K562 (cell line): ENCODE measurements around the gene NYAP2. TPM values are rescaled to one million over a fixed set of nuclear protein-coding genes. Genes with fewer than 3 reads are reported as not detected.

Experiments
- ATAC-seq: fragments of 200-7000 bp; cut with Tn5 transposase; 3 replicates; pipeline ENCODE4 v1.9.1; 2020; ENCODE audit warnings: moderate library complexity
- BruUV-seq: library from RNA; stranded (reverse); fragments of 400-500 nt; replicated peaks from 2 replicates; lab custom pipeline; 2021; lab: Mats Ljungman, UMichigan
- CTCF ChIA-PET: fragments of 300-600 bp; formaldehyde crosslinking; extraction: SDS; loops from one replicate; lab custom pipeline; 2021; ENCODE audit warnings: low intra/inter-chr PET ratio; lab: Yijun Ruan, JAX
- POLR2A ChIA-PET: fragments of 300-600, 350-650 bp; sonication (Branson Sonifier 250); formaldehyde crosslinking; extraction: SDS; loops from one replicate; lab custom pipeline; 2021; ENCODE audit warnings: antibody characterized with exemption, inconsistent platforms; lab: Yijun Ruan, JAX
- DNase-seq, 4 experiments: peaks; one replicate each; pipeline versions ENCODE4 v3.0.0 to v3.0.0-alpha.2; 2011 to 2018; ENCODE audit warnings: low spot score in 3 of 4, mixed read lengths in 3 of 4; ENCODE audit errors: extremely low read depth in 1 of 4
- FAIRE-seq: peaks from 2 replicates; lab custom pipeline; 2011; peaks lifted over from hg19 to GRCh38; lab: Jason Lieb, UNC
- H2AFZ ChIP-seq: 2 replicates; pipeline ENCODE4 v1.6.0; 2011; ENCODE audit warnings: low read depth, low read length, control low read depth, inconsistent platforms
- H3K27ac ChIP-seq: fragments of 200-600 bp; 3 replicates; pipeline ENCODE4 v1.8.0; 2011; ENCODE audit warnings: low read depth, mild to moderate bottlenecking, control low read depth, inconsistent platforms, low read length, moderate library complexity, mixed read lengths; ENCODE audit errors: extremely low read depth
- H3K27me3 ChIP-seq, 2 experiments: fragments of 300-600 bp in 1 of 2; 2 replicates in 1 of 2; 3 replicates in 1 of 2; pipeline versions ENCODE4 v1.6.0 to v1.8.0; 2011; ENCODE audit warnings: inconsistent platforms in 2 of 2, low read length in 2 of 2, mild to moderate bottlenecking in 1 of 2, mixed read lengths in 1 of 2, moderate library complexity in 1 of 2; ENCODE audit not compliant: control insufficient read depth in 2 of 2, insufficient read depth in 2 of 2
- H3K36me3 ChIP-seq: fragments of 300-600 bp; 3 replicates; pipeline ENCODE4 v1.8.0; 2011; ENCODE audit warnings: mild to moderate bottlenecking, low read length, inconsistent platforms; ENCODE audit not compliant: control insufficient read depth, insufficient read depth
- H3K4me1 ChIP-seq, 2 experiments: fragments of 200-600 bp in 1 of 2; replicated peaks in 1 of 2; 2 replicates in 1 of 2; 3 replicates in 1 of 2; pipeline versions ENCODE4 v1.5.1 to v1.8.0; 2011; ENCODE audit warnings: inconsistent platforms in 2 of 2, low read length in 2 of 2, mild to moderate bottlenecking in 1 of 2, mixed read lengths in 1 of 2, moderate library complexity in 1 of 2; ENCODE audit not compliant: control insufficient read depth in 2 of 2, insufficient read depth in 2 of 2
- H3K4me2 ChIP-seq: 2 replicates; pipeline ENCODE4 v1.6.1; 2011; ENCODE audit warnings: low read length, control low read depth, inconsistent platforms, mixed read lengths; ENCODE audit not compliant: insufficient read depth
- H3K4me3 ChIP-seq: fragments of 200-600 bp; sonication (generic), shearing (Covaris generic); 2 replicates; pipeline ENCODE4 v1.5.1; 2016; ENCODE audit warnings: control low read depth, inconsistent platforms
- H3K79me2 ChIP-seq: fragments of 200-600 bp; 3 replicates; pipeline ENCODE4 v1.8.0; 2011; ENCODE audit warnings: low read length, inconsistent platforms; ENCODE audit not compliant: control insufficient read depth, insufficient read depth
- H3K9ac ChIP-seq, 2 experiments: 2 replicates each; pipeline versions ENCODE4 v1.6.0 to v1.6.1; 2011; ENCODE audit warnings: low read depth in 2 of 2, low read length in 2 of 2, control low read depth in 1 of 2, inconsistent platforms in 1 of 2, mild to moderate bottlenecking in 1 of 2, mixed read lengths in 1 of 2; ENCODE audit not compliant: insufficient read depth in 1 of 2
- H3K9me1 ChIP-seq: one replicate; pipeline ENCODE4 v1.6.0; 2011; ENCODE audit warnings: inconsistent platforms, mild to moderate bottlenecking, low read length, moderate library complexity; ENCODE audit not compliant: control insufficient read depth, insufficient read depth
- H3K9me3 ChIP-seq: replicated peaks from 2 replicates; pipeline ENCODE4 v1.5.1; 2011; ENCODE audit warnings: low read depth, low read length, inconsistent platforms; ENCODE audit not compliant: control insufficient read depth, insufficient read depth
- H4K20me1 ChIP-seq: replicated peaks from 2 replicates; pipeline ENCODE4 v1.6.1; 2011; ENCODE audit warnings: low read length, inconsistent platforms, mixed read lengths; ENCODE audit not compliant: control insufficient read depth, insufficient read depth
- BRF2 ChIP-seq: IDR thresholded peaks from 3 replicates; pipeline ENCODE4 v1.6.1; 2011; ENCODE audit warnings: borderline replicate concordance, mild to moderate bottlenecking; ENCODE audit not compliant: insufficient read length, insufficient read depth
- CXXC5 ChIP-seq: fragments of 250-450 bp; sonication (Bioruptor Pico); IDR thresholded peaks from 2 replicates; pipeline ENCODE4 v1.8.0; 2022; ENCODE audit warnings: inconsistent platforms, mild to moderate bottlenecking, moderate library complexity
- HBP1 ChIP-seq: fragments of 450-650 bp; formaldehyde crosslinking; IDR thresholded peaks from 2 replicates; pipeline ENCODE4 v1.4.0; 2022; ENCODE audit warnings: missing genetic modification characterization
- HDAC1 ChIP-seq, 2 experiments: fragments of 450-650 bp; IDR thresholded peaks; 2 replicates each; pipeline ENCODE4 v1.6.1; 2016 to 2017; ENCODE audit warnings: inconsistent platforms in 1 of 2, mild to moderate bottlenecking in 1 of 2, moderate library complexity in 1 of 2
- HDGF ChIP-seq: fragments of 450-650 bp; IDR thresholded peaks from 2 replicates; pipeline ENCODE4 v1.6.1; 2016
- HMG20B ChIP-seq: fragments of 250-450 bp; sonication (Bioruptor Pico); IDR thresholded peaks from 2 replicates; pipeline ENCODE4 v1.5.0; 2021; ENCODE audit warnings: mild to moderate bottlenecking
- MAZ ChIP-seq, 2 experiments: fragments of 450-650 bp in 1 of 2; sonication (generic) in 1 of 2; formaldehyde crosslinking; IDR thresholded peaks in 1 of 2; conservative IDR thresholded peaks in 1 of 2; 2 replicates each; pipeline versions ENCODE4 v1.4.0 to v1.5.0; 2020; ENCODE audit warnings: mild to moderate bottlenecking in 1 of 2, missing genetic modification reagents in 1 of 2
- MIER1 ChIP-seq: fragments of 450-650 bp; IDR thresholded peaks from 2 replicates; pipeline ENCODE4 v1.6.1; 2016; ENCODE audit warnings: antibody characterized with exemption, mild to moderate bottlenecking, low read depth
- NFIC ChIP-seq: fragments of 450-650 bp; IDR thresholded peaks from 2 replicates; pipeline ENCODE4 v1.6.1; 2017; ENCODE audit warnings: mild to moderate bottlenecking, inconsistent platforms
- NFIX ChIP-seq: fragments of 250-450 bp; sonication (Bioruptor Pico); IDR thresholded peaks from 2 replicates; pipeline ENCODE4 v1.4.0; 2020; ENCODE audit warnings: low read depth, mild to moderate bottlenecking, moderate library complexity
- PTTG1 ChIP-seq: fragments of 450-650 bp; IDR thresholded peaks from 2 replicates; pipeline ENCODE4 v1.6.1; 2016; ENCODE audit warnings: low read depth, mild to moderate bottlenecking, missing genetic modification characterization, missing compliant biosample characterization
- RFX1 ChIP-seq: fragments of 450-650 bp; IDR thresholded peaks from 2 replicates; pipeline ENCODE4 v1.6.1; 2016; ENCODE audit warnings: mild to moderate bottlenecking, moderate library complexity
- RFX7 ChIP-seq: fragments of 250-450 bp; sonication (Bioruptor Pico); IDR thresholded peaks from 2 replicates; pipeline ENCODE4 v1.5.1; 2021; ENCODE audit warnings: mild to moderate bottlenecking
- SETDB1 ChIP-seq: IDR thresholded peaks from one replicate; pipeline ENCODE4 v1.6.1; 2012; ENCODE audit warnings: low read length, control low read depth, inconsistent platforms
- SMARCB1 ChIP-seq: IDR thresholded peaks from 2 replicates; pipeline ENCODE4 v1.6.1; 2011; ENCODE audit warnings: improper control_type of control experiment, low read depth; ENCODE audit not compliant: insufficient read length
- ZKSCAN1 ChIP-seq: fragments of 150-350 bp; IDR thresholded peaks from 2 replicates; pipeline ENCODE4 v1.6.1; 2016; ENCODE audit warnings: low read depth, low read length
- ZNF224 ChIP-seq: sonication (generic); formaldehyde crosslinking; IDR thresholded peaks from 2 replicates; pipeline ENCODE4 v1.8.0; 2022; ENCODE audit warnings: mild to moderate bottlenecking, missing genetic modification reagents
- ZNF253 ChIP-seq: fragments of 250-450 bp; sonication (Bioruptor Pico); conservative IDR thresholded peaks from 2 replicates; pipeline ENCODE4 v1.6.1; 2021; ENCODE audit warnings: mild to moderate bottlenecking
- in situ Hi-C: fragments of 300-500 bp; cut with MboI; formaldehyde crosslinking; loops from 4 replicates; pipeline ENCODE4 v1.15.0; 2018; ENCODE audit warnings: inconsistent platforms, mixed read lengths
- intact Hi-C: fragments of 100-400 bp; cut with micrococcal nuclease; formaldehyde crosslinking; loops from 2 replicates; pipeline ENCODE4 v1.14.2; 2022
- polyA plus RNA-seq, 8 experiments: library from polyadenylated mRNA; depleted of rRNA in 4 of 8; stranded (reverse) in 5 of 8; unstranded in 3 of 8; fragments of >200 nt; fragmentation: Nextera tagmentation in 2 of 8; fragmentation: Illumina TruSeq in 1 of 8; extraction: Ambion mirVana in 2 of 8; extraction: Trizol in 1 of 8; gene quantifications; 2 replicates each; pipeline versions ENCODE4 v1.2.1 to v1.2.3, GENCODE V29; 2011 to 2014; ENCODE audit warnings: inconsistent platforms in 1 of 8, missing spikeins in 1 of 8
- total RNA-seq, 7 experiments: library from RNA; depleted of rRNA in 6 of 7; stranded (reverse); fragments of >200 nt in 6 of 7; fragmentation: Illumina TruSeq in 2 of 7; extraction: Trizol in 2 of 7; gene quantifications; 2 replicates each; pipeline versions ENCODE4 v1.2.1 to v1.2.3, GENCODE V29; 2011 to 2021; ENCODE audit warnings: low replicate concordance in 1 of 7

The NYAP2 gene
- total and polyA plus RNA-seq, 9 of the 15 experiments (the other 6 are each of a cell fraction or from before 2014, with no cell fraction given): 0.03 to 0.04 (median 0.04) TPM; not detected in 3

- TF ChIP-seq ZKSCAN1 (no peak), RFX7 (CRISPR knock-in tag) (no peak), CXXC5 (CRISPR knock-in tag) (no peak), MIER1 (no peak), HMG20B (CRISPR knock-in tag) (no peak), MAZ (CRISPR knock-in tag; conservative IDR thresholded peaks at IDR 0.05 in 1 of 2, IDR thresholded peaks at IDR 0.05 in 1 of 2) (no peak), ZNF253 (no peak), BRF2 (no peak), ZNF224 (CRISPR knock-in tag) (no peak), HBP1 (CRISPR knock-in tag) (no peak), PTTG1 (tag) (no peak), HDGF (no peak), HDAC1 (IDR thresholded peaks at IDR 0.05) (no peak), SETDB1 (no peak), RFX1 (no peak), NFIC (no peak), SMARCB1 (no peak), NFIX (CRISPR knock-in tag) (no peak)
- Histone ChIP-seq H3K9me3 (0 out of 2 replicates have a peak, but pooled peaks cover 2% of the 10 kb centered on the region), H3K4me3 (no peak overlapping the region), H3K27me3 (no peaks in the 10 kb centered on the region), H2AFZ (no peak overlapping the region), H3K79me2 (no peaks in the 10 kb centered on the region), H3K4me1 (no peaks in the 10 kb centered on the region), H3K4me2 (no peak overlapping the region), H3K9ac (no peak overlapping the region), H4K20me1 (no peaks in the 10 kb centered on the region), H3K9me1 (no peaks in the 10 kb centered on the region), H3K36me3 (no peaks in the 10 kb centered on the region), H3K27ac (no peak overlapping the region)
- DNase-seq: peak in 1 of 4 experiments; percentile 9
- POLR2A ChIA-PET: no interaction called here
- FAIRE-seq: no peak
- ATAC-seq: no peak
- no TSS peak for BruUV-seq
- intact Hi-C loops (no loop called here), in situ Hi-C loops (no loop called here)
- CTCF ChIA-PET: no interaction called here
Observed at GRCh38 chr2:225584796-225585195, 185.3 kb downstream of the NYAP2 start.
